Activated CD8-positive, alpha-beta memory T cell treated with anti-CD3 and anti-CD28 coated beads for 4 hours (primary cell): ENCODE measurements around the gene DSCAM.
"Not testable (repeated sequence)": the region's sequence is repeated elsewhere in the genome, so short reads cannot be mapped to it uniquely, and the experiment has no call there.

ENCODE experiments used
- DNase-seq, 2 donors: peaks; one replicate each; pipeline ENCODE4 v3.0.0-alpha.2; 2020; ENCODE audit warnings: low read depth in 2 of 2

Gene DSCAM

GRCh38 chr21:40052276-40052675, 794.7 kb downstream of the DSCAM start:
- DNase-seq, result no peak

GRCh38 chr21:40051801-40052200, 795.2 kb downstream of the DSCAM start:
- DNase-seq, result no peak

- no peak for DNase-seq
Measured at GRCh38 chr21:40049931-40050290, 797.0 kb downstream of the DSCAM start.

- DNase-seq, result no peak
Measured at GRCh38 chr21:40049031-40049930, 797.7 kb downstream of the DSCAM start.

- DNase-seq, result no peak
Measured at GRCh38 chr21:40047993-40048730, 798.8 kb downstream of the DSCAM start.

- DNase-seq, result no peak
Measured at GRCh38 chr21:40047211-40047610, 799.7 kb downstream of the DSCAM start.

GRCh38 chr21:40043866-40044265, 803.1 kb downstream of the DSCAM start:
- DNase-seq, result no peak

- DNase-seq, result no peak
Measured at GRCh38 chr21:40043423-40043822, 803.5 kb downstream of the DSCAM start.

- no peak for DNase-seq
Measured at GRCh38 chr21:40041446-40041845, 805.5 kb downstream of the DSCAM start.

GRCh38 chr21:40033156-40033782, 813.7 kb downstream of the DSCAM start:
- not testable (repeated sequence) for DNase-seq

- no peak for DNase-seq
Measured at GRCh38 chr21:40029888-40030287, 817.1 kb downstream of the DSCAM start.

- DNase-seq, result not testable (repeated sequence)
Measured at GRCh38 chr21:40028393-40028792, 818.6 kb downstream of the DSCAM start.

GRCh38 chr21:40021558-40022351, 825.2 kb downstream of the DSCAM start:
- no peak for DNase-seq

GRCh38 chr21:40020651-40021050, 826.3 kb downstream of the DSCAM start:
- no peak for DNase-seq

- no peak for DNase-seq
Measured at GRCh38 chr21:40018871-40019475, 828.0 kb downstream of the DSCAM start.

GRCh38 chr21:40016667-40017066, 830.3 kb downstream of the DSCAM start:
- DNase-seq, result no peak

GRCh38 chr21:40016234-40016633, 830.7 kb downstream of the DSCAM start:
- no peak for DNase-seq

GRCh38 chr21:40015818-40016217, 831.1 kb downstream of the DSCAM start:
- no peak for DNase-seq

- no peak for DNase-seq
Measured at GRCh38 chr21:40014394-40014793, 832.6 kb downstream of the DSCAM start.

GRCh38 chr21:40013001-40013735, 833.8 kb downstream of the DSCAM start:
- DNase-seq, result no peak

GRCh38 chr21:40011371-40011770, 835.6 kb downstream of the DSCAM start:
- no peak for DNase-seq
